H1 (cell line): ENCODE measurements around the gene ELOVL6. TPM values are rescaled to one million over a fixed set of nuclear protein-coding genes. Genes with fewer than 3 reads are reported as not detected.

Experiments
- CTCF ChIA-PET: fragments of 300-600 bp; sonication (Branson Sonifier 250); formaldehyde crosslinking; loops from one replicate; lab custom pipeline; 2021; ENCODE audit not compliant: partially characterized antibody; lab: Charles Lee
- POLR2A ChIA-PET: fragments of 300-600 bp; sonication (Branson Sonifier 250); formaldehyde crosslinking; loops from one replicate; lab custom pipeline; 2021; ENCODE audit warnings: inconsistent platforms; ENCODE audit not compliant: partially characterized antibody; lab: Charles Lee
- DNase-seq, 2 experiments: peaks; one replicate each; pipeline versions ENCODE4 v3.0.0 to v3.0.0-alpha.2; 2010 to 2022; ENCODE audit warnings: low spot score in 2 of 2, low read depth in 1 of 2, mixed read lengths in 1 of 2
- FAIRE-seq: peaks from 2 replicates; lab custom pipeline; 2011; peaks lifted over from hg19 to GRCh38; lab: Jason Lieb, UNC
- H2AFZ ChIP-seq: 2 replicates; pipeline ENCODE4 v1.8.1; 2012; ENCODE audit warnings: low read length, inconsistent platforms
- H2AK5ac ChIP-seq: 2 replicates; pipeline ENCODE4 v1.6.1; 2013; ENCODE audit warnings: low read depth, low read length
- H2BK120ac ChIP-seq: replicated peaks from 2 replicates; pipeline ENCODE3; 2013; ENCODE audit warnings: low read depth, low read length, inconsistent platforms
- H2BK12ac ChIP-seq: 2 replicates; pipeline ENCODE4 v1.6.1; 2013; ENCODE audit warnings: low read depth, low read length
- H2BK15ac ChIP-seq: 2 replicates; pipeline ENCODE4 v1.6.1; 2013; ENCODE audit warnings: low read length
- H2BK20ac ChIP-seq: 2 replicates; pipeline ENCODE4 v1.6.1; 2013; ENCODE audit warnings: low read length
- H2BK5ac ChIP-seq: 2 replicates; pipeline ENCODE4 v1.6.1; 2013; ENCODE audit warnings: low read depth, low read length
- H3K14ac ChIP-seq: 2 replicates; pipeline ENCODE4 v1.6.1; 2013; ENCODE audit warnings: inconsistent platforms; ENCODE audit not compliant: insufficient read length
- H3K18ac ChIP-seq: 2 replicates; pipeline ENCODE4 v1.6.1; 2013; ENCODE audit warnings: low read length; ENCODE audit errors: extremely low read depth
- H3K23ac ChIP-seq: 2 replicates; pipeline ENCODE4 v1.6.1; 2013; ENCODE audit warnings: inconsistent platforms; ENCODE audit not compliant: insufficient read length
- H3K23me2 ChIP-seq: 2 replicates; pipeline ENCODE4 v1.6.1; 2013; ENCODE audit warnings: low read depth, low read length
- H3K27ac ChIP-seq: 2 replicates; pipeline ENCODE4 v1.6.1; 2011; ENCODE audit warnings: low read depth, low read length, inconsistent platforms
- H3K27me3 ChIP-seq, 4 experiments: replicated peaks in 1 of 4; 1 replicate in 1 of 4; 2 replicates in 3 of 4; pipeline versions ENCODE4 v1.6.1 to v1.8.1; 2011 to 2013; ENCODE audit warnings: low read length in 3 of 4, mild to moderate bottlenecking in 3 of 4, inconsistent platforms in 2 of 4, mixed read lengths in 2 of 4, moderate library complexity in 1 of 4; ENCODE audit not compliant: control insufficient read depth in 3 of 4, insufficient read depth in 3 of 4; ENCODE audit errors: extremely low read depth in 1 of 4
- H3K36me3 ChIP-seq, 4 experiments: 2 replicates each; pipeline versions ENCODE4 v1.6.1 to v1.8.1; 2011 to 2013; ENCODE audit warnings: mild to moderate bottlenecking in 4 of 4, low read length in 3 of 4, moderate library complexity in 2 of 4, control low read depth in 1 of 4, inconsistent platforms in 1 of 4; ENCODE audit not compliant: insufficient read depth in 4 of 4, control insufficient read depth in 2 of 4
- H3K4ac ChIP-seq: replicated peaks from 2 replicates; pipeline ENCODE3; 2013; ENCODE audit warnings: low read length, low read depth, mixed read lengths, inconsistent platforms; ENCODE audit not compliant: insufficient read length
- H3K4me1 ChIP-seq, 4 experiments: replicated peaks in 1 of 4; 1 replicate in 1 of 4; 2 replicates in 3 of 4; pipeline versions ENCODE4 v1.6.1 to v1.8.1; 2011 to 2013; ENCODE audit warnings: low read length in 3 of 4, inconsistent platforms in 2 of 4, mixed read lengths in 1 of 4; ENCODE audit not compliant: insufficient read depth in 4 of 4, control insufficient read depth in 3 of 4
- H3K4me2 ChIP-seq, 2 experiments: 2 replicates each; pipeline versions ENCODE4 v1.6.1 to v1.8.1; 2011 to 2013; ENCODE audit warnings: low read depth in 2 of 2, low read length in 2 of 2, control low read depth in 1 of 2, inconsistent platforms in 1 of 2, mild to moderate bottlenecking in 1 of 2; ENCODE audit not compliant: insufficient read depth in 1 of 2
- H3K4me3 ChIP-seq, 4 experiments: fragments of 200-600, 300-600 bp in 1 of 4; sonication (generic), shearing (Covaris generic), sonication (Bioruptor Twin) in 1 of 4; 2 replicates each; pipeline versions ENCODE4 v1.5.1 to v1.8.1; 2011 to 2016; ENCODE audit warnings: low read length in 4 of 4, low read depth in 3 of 4, control low read depth in 2 of 4, inconsistent platforms in 2 of 4, mild to moderate bottlenecking in 2 of 4, mixed read lengths in 1 of 4, moderate library complexity in 1 of 4; ENCODE audit not compliant: insufficient read depth in 2 of 4; ENCODE audit errors: extremely low read depth in 1 of 4
- H3K56ac ChIP-seq: replicated peaks from 2 replicates; pipeline ENCODE3; 2013; ENCODE audit warnings: low read depth, mild to moderate bottlenecking, mixed read lengths, low read length, inconsistent platforms; ENCODE audit not compliant: insufficient read length
- H3K79me1 ChIP-seq: 2 replicates; pipeline ENCODE4 v1.6.1; 2013; ENCODE audit warnings: low read depth, low read length, control low read depth
- H3K79me2 ChIP-seq, 2 experiments: 2 replicates each; pipeline versions ENCODE4 v1.6.1 to v1.8.1; 2012 to 2013; ENCODE audit warnings: low read length in 2 of 2, mild to moderate bottlenecking in 2 of 2, inconsistent platforms in 1 of 2; ENCODE audit not compliant: insufficient read depth in 2 of 2, control insufficient read depth in 1 of 2
- H3K9ac ChIP-seq, 4 experiments: replicated peaks in 1 of 4; 1 replicate in 1 of 4; 2 replicates in 3 of 4; pipeline versions ENCODE4 v1.6.1 to v1.8.1; 2011 to 2013; ENCODE audit warnings: low read depth in 3 of 4, low read length in 3 of 4, control low read depth in 2 of 4, mild to moderate bottlenecking in 2 of 4, moderate library complexity in 2 of 4, inconsistent platforms in 1 of 4; ENCODE audit errors: extremely low read depth in 1 of 4
- H3K9me3 ChIP-seq, 2 experiments: 2 replicates each; pipeline versions ENCODE4 v1.6.1 to v1.8.1; 2012 to 2013; ENCODE audit warnings: mild to moderate bottlenecking in 2 of 2, moderate library complexity in 2 of 2, control low read depth in 1 of 2, inconsistent platforms in 1 of 2, low read depth in 1 of 2, low read length in 1 of 2, mixed read lengths in 1 of 2; ENCODE audit not compliant: insufficient read depth in 2 of 2
- H4K20me1 ChIP-seq, 2 experiments: replicated peaks in 1 of 2; 2 replicates each; pipeline versions ENCODE3 to v1.8.1; 2011 to 2013; ENCODE audit warnings: inconsistent platforms in 2 of 2, low read length in 2 of 2, mild to moderate bottlenecking in 1 of 2; ENCODE audit not compliant: insufficient read depth in 2 of 2, control insufficient read depth in 1 of 2
- H4K5ac ChIP-seq: 2 replicates; pipeline ENCODE4 v1.6.1; 2013; ENCODE audit warnings: low read length, low read depth, mixed read lengths, inconsistent platforms; ENCODE audit not compliant: insufficient read length
- H4K8ac ChIP-seq: 2 replicates; pipeline ENCODE4 v1.8.0; 2013; ENCODE audit warnings: mild to moderate bottlenecking, moderate library complexity, low read length, inconsistent platforms; ENCODE audit not compliant: insufficient read depth; ENCODE audit errors: extremely low read depth
- H4K91ac ChIP-seq: replicated peaks from 2 replicates; pipeline ENCODE3; 2013; ENCODE audit warnings: low read length, mixed read lengths, inconsistent platforms; ENCODE audit not compliant: insufficient read length
- E2F6 ChIP-seq: IDR thresholded peaks from 2 replicates; pipeline ENCODE4 v1.6.1; 2012; ENCODE audit warnings: inconsistent platforms
- FOSL1 ChIP-seq: IDR thresholded peaks from 2 replicates; pipeline ENCODE4 v1.6.1; 2011; ENCODE audit warnings: mild to moderate bottlenecking, low read depth, low read length, moderate library complexity; ENCODE audit not compliant: insufficient read depth
- HDAC6 ChIP-seq: IDR thresholded peaks from one replicate; pipeline ENCODE4 v1.7.1; 2012; ENCODE audit warnings: low read depth, mild to moderate bottlenecking, inconsistent platforms, low read length, moderate library complexity
- NRF1 ChIP-seq: IDR thresholded peaks from 2 replicates; pipeline ENCODE4 v1.6.1; 2011; ENCODE audit warnings: mild to moderate bottlenecking, low read depth, low read length, improper control_type of control experiment
- PHF8 ChIP-seq: fragments of 200-600 bp; sonication (generic); conservative IDR thresholded peaks from 2 replicates; pipeline ENCODE4 v1.7.1; 2012; ENCODE audit warnings: low read depth, mild to moderate bottlenecking, inconsistent platforms, low read length, moderate library complexity
- POLR2A ChIP-seq, 2 experiments: IDR thresholded peaks; 1 replicate in 1 of 2; 2 replicates in 1 of 2; pipeline ENCODE4 v1.6.1; 2011; ENCODE audit warnings: low read depth in 2 of 2, low read length in 2 of 2, mild to moderate bottlenecking in 2 of 2; ENCODE audit errors: control extremely low read depth in 1 of 2
- RNF2 ChIP-seq: fragments of 200-900, 300-1000 bp; sonication (generic); IDR thresholded peaks from 2 replicates; pipeline ENCODE4 v1.7.1; 2016; ENCODE audit warnings: borderline replicate concordance, low read depth, mild to moderate bottlenecking, antibody characterized with exemption, low read length; ENCODE audit not compliant: poor library complexity, severe bottlenecking; ENCODE audit errors: missing control alignments
- WGBS, 2 experiments: shearing (Covaris generic) in 1 of 2; methylation state at CpG; one replicate each; pipeline versions ENCODE4 v1.1.6 to v1.1.7; 2013 to 2015; ENCODE audit warnings: low lambda C conversion rate in 2 of 2, mixed read lengths in 2 of 2, inconsistent platforms in 1 of 2, low coverage in 1 of 2, missing lambda C conversion rate in 1 of 2; ENCODE audit not compliant: insufficient replicate concordance in 2 of 2, insufficient coverage in 1 of 2, insufficient read length in 1 of 2; ENCODE audit errors: extremely low coverage in 1 of 2, missing lambda C conversion rate in 1 of 2; 5-methylcytosine and 5-hydroxymethylcytosine counted together
- polyA plus RNA-seq, 7 experiments: library from polyadenylated mRNA; depleted of rRNA in 3 of 7; stranded (reverse) in 5 of 7; unstranded in 2 of 7; fragments of >200 nt in 5 of 7; fragments of 200-250 nt in 2 of 7; gene quantifications; 1 replicate in 5 of 7; 2 replicates in 1 of 7; 4 replicates in 1 of 7; pipeline versions ENCODE4 v1.2.1 to v1.2.3, GENCODE V29; 2011 to 2013; ENCODE audit warnings: missing spikeins in 2 of 7, mixed read lengths in 2 of 7
- total RNA-seq: library from RNA; stranded (reverse); fragmentation: NEBNext Ultra II Directional; extraction: Animal tissue kit (Norgen Biotek cat#: 25700); gene quantifications from 2 replicates; pipeline ENCODE4 v1.2.1, GENCODE V29; 2021

Gene ELOVL6
- total and polyA plus RNA-seq, 2 of the 8 experiments (the other 6 are each of a cell fraction or from before 2014, with no cell fraction given), result 27.8 to 86.6 TPM

DNA sequence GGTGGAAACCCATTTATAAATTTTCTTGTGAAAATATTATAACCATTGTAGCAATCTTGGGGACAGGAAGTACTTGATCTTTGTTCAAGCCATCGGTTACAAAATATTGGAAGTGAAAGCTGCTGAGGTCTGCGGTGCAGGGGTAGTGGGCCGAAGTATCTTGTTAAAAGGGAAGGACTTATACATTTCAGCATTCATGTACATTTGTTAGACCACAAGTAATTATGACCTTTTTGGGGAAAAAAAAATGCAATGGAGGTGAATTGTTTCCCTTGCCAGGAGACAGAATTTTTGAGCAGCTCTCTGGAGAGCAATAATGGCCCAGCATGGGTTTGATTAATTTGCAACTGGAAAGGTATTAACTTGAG lies 164.4 kb downstream of the ELOVL6 start:
- Histone ChIP-seq H3K4me1 (no peaks in the 10 kb centered on the region), H3K27ac (no peak overlapping the region), H2AFZ (no peak overlapping the region), H3K79me2 (no peaks in the 10 kb centered on the region), H3K27me3 (no peaks in the 10 kb centered on the region), H4K5ac (no peak overlapping the region), H3K14ac (no peak overlapping the region), H3K36me3 (no peaks in the 10 kb centered on the region)
- TF ChIP-seq HDAC6 (no peak), POLR2A (IDR thresholded peaks at IDR 0.05; ENCODE audit: control extremely low read depth in 1 of 2, low read depth in 2 of 2, low read length in 2 of 2) (no peak), PHF8 (no peak), FOSL1 (no peak), NRF1 (no peak), E2F6 (no peak), RNF2 (no peak)
- TF ChIP-seq, all 59 proteins: peak for 0
- Histone ChIP-seq H4K8ac (no peak overlapping the region), H4K91ac (no peak overlapping the region), H2BK15ac (no peak overlapping the region), H3K4ac (no peak overlapping the region), H2BK12ac (no peak overlapping the region), H2BK5ac (no peak overlapping the region), H3K56ac (no peak overlapping the region), H2BK20ac (no peak overlapping the region), H3K4me3 (no peak overlapping the region), H3K18ac (no peak overlapping the region), H3K4me2 (no peak overlapping the region), H3K9ac (no peak overlapping the region), H2AK5ac (no peak overlapping the region), H2BK120ac (no peak overlapping the region), H3K79me1 (no peaks in the 10 kb centered on the region), H3K9me3 (no peaks in the 10 kb centered on the region), H3K23me2 (no peaks in the 10 kb centered on the region; the same call in 1 of the 2 replicates), H3K23ac (no peak overlapping the region), H4K20me1 (no peaks in the 10 kb centered on the region)
- ChIA-PET CTCF (interaction anchor here (1.0 to 2.5 kb wide), 3 partner anchors 9 to 475 kb away, joined by 3 to 8 read pairs (median 7); no protein-coding TSS in a partner anchor), POLR2A (no interaction called here)
- WGBS, 2 experiments, result 82% methylated on average over 3 of the region's 3 CpGs; no CpG with 5 or more reads in 1 of the 2 experiments
- FAIRE-seq, result no peak
- DNase-seq, result no peak
